CD14-positive monocyte (primary cell): ENCODE measurements around the gene TMEM129. TPM values are rescaled to one million over a fixed set of nuclear protein-coding genes. Genes with fewer than 3 reads are reported as not detected.

Experiments
- DNase-seq, 3 donors: peaks; one replicate each; pipeline ENCODE4 v3.0.0-alpha.2; 2011 to 2022
- H2AFZ ChIP-seq: 2 replicates; pipeline ENCODE4 v1.6.0; 2012; ENCODE audit warnings: mild to moderate bottlenecking, low read depth, low read length, inconsistent platforms; ENCODE audit not compliant: insufficient read depth, poor library complexity, severe bottlenecking
- H3K27ac ChIP-seq, 2 donors: 1 replicate in 1 of 2; 2 replicates in 1 of 2; pipeline ENCODE4 v1.5.1; 2012 to 2013; ENCODE audit warnings: low read length in 2 of 2, control low read depth in 1 of 2, inconsistent platforms in 1 of 2, low read depth in 1 of 2, mild to moderate bottlenecking in 1 of 2
- H3K27me3 ChIP-seq, 2 donors: one replicate each; pipeline versions ENCODE4 v1.6.0 to v1.6.1; 2011 to 2013; ENCODE audit warnings: low read length in 2 of 2; ENCODE audit not compliant: control insufficient read depth in 2 of 2, insufficient read depth in 2 of 2
- H3K36me3 ChIP-seq, 2 donors: replicated peaks in 1 of 2; 1 replicate in 1 of 2; 2 replicates in 1 of 2; pipeline versions ENCODE4 v1.5.1 to v1.6.1; 2012 to 2013; ENCODE audit warnings: low read length in 2 of 2, control low read depth in 1 of 2, inconsistent platforms in 1 of 2, mild to moderate bottlenecking in 1 of 2; ENCODE audit not compliant: insufficient read depth in 2 of 2, control insufficient read depth in 1 of 2
- H3K4me1 ChIP-seq, 2 donors: 1 replicate in 1 of 2; 2 replicates in 1 of 2; pipeline versions ENCODE4 v1.5.1 to v1.6.1; 2012 to 2013; ENCODE audit warnings: low read length in 2 of 2, control low read depth in 1 of 2, inconsistent platforms in 1 of 2, mild to moderate bottlenecking in 1 of 2, moderate library complexity in 1 of 2; ENCODE audit not compliant: insufficient read depth in 2 of 2, control insufficient read depth in 1 of 2
- H3K4me2 ChIP-seq: replicated peaks from 2 replicates; pipeline ENCODE3; 2012; ENCODE audit warnings: low read length, moderate library complexity, mild to moderate bottlenecking; ENCODE audit not compliant: poor library complexity, severe bottlenecking; ENCODE audit errors: extremely low read depth
- H3K4me3 ChIP-seq, 3 experiments: fragments of 200-600 bp in 1 of 3; sonication (generic) in 1 of 3; replicated peaks in 1 of 3; 1 replicate in 2 of 3; 2 replicates in 1 of 3; pipeline ENCODE4 v1.5.1; 2011 to 2013; ENCODE audit warnings: low read length in 3 of 3, mild to moderate bottlenecking in 3 of 3, control low read depth in 2 of 3, low read depth in 2 of 3, inconsistent platforms in 1 of 3, moderate library complexity in 1 of 3
- H3K79me2 ChIP-seq: 2 replicates; pipeline ENCODE4 v1.6.0; 2012; ENCODE audit warnings: mild to moderate bottlenecking, control low read depth, inconsistent platforms, low read length, moderate library complexity; ENCODE audit not compliant: insufficient read depth
- H3K9ac ChIP-seq: 2 replicates; pipeline ENCODE4 v1.6.0; 2017; ENCODE audit warnings: low read length, mild to moderate bottlenecking; ENCODE audit not compliant: insufficient read depth, poor library complexity, severe bottlenecking
- H3K9me3 ChIP-seq, 2 donors: replicated peaks in 1 of 2; 1 replicate in 1 of 2; 2 replicates in 1 of 2; pipeline versions ENCODE4 v1.5.1 to v1.6.1; 2012 to 2013; ENCODE audit warnings: low read length in 2 of 2, control low read depth in 1 of 2; ENCODE audit not compliant: control insufficient read depth in 1 of 2, insufficient read depth in 1 of 2
- H4K20me1 ChIP-seq: 2 replicates; pipeline ENCODE4 v1.6.0; 2012; ENCODE audit warnings: mild to moderate bottlenecking, low read length, control low read depth, moderate library complexity; ENCODE audit not compliant: insufficient read depth
- H3K27ac Mint-ChIP-seq, 7 donors: one replicate each; pipeline ENCODE4 v1.8.0; 2020; ENCODE audit warnings: mild to moderate bottlenecking in 7 of 7, mixed read lengths in 7 of 7, moderate library complexity in 6 of 7, inconsistent platforms in 2 of 7
- H3K27me3 Mint-ChIP-seq, 3 donors: one replicate each; pipeline ENCODE4 v1.8.0; 2021 to 2022; ENCODE audit warnings: low read depth in 3 of 3, mild to moderate bottlenecking in 3 of 3, mixed read lengths in 3 of 3, moderate library complexity in 3 of 3, inconsistent platforms in 1 of 3
- H3K36me3 Mint-ChIP-seq, 2 donors: one replicate each; pipeline ENCODE4 v1.8.0; 2020; ENCODE audit warnings: mixed read lengths in 2 of 2, inconsistent platforms in 1 of 2, mild to moderate bottlenecking in 1 of 2
- H3K4me1 Mint-ChIP-seq: one replicate; pipeline ENCODE4 v1.8.0; 2020; ENCODE audit warnings: mild to moderate bottlenecking, mixed read lengths
- H3K4me3 Mint-ChIP-seq, 2 donors: one replicate each; pipeline ENCODE4 v1.8.0; 2020; ENCODE audit warnings: mild to moderate bottlenecking in 2 of 2, mixed read lengths in 2 of 2, moderate library complexity in 1 of 2
- H3K9me3 Mint-ChIP-seq, 7 donors: one replicate each; pipeline ENCODE4 v1.8.0; 2020 to 2022; ENCODE audit warnings: mixed read lengths in 7 of 7, mild to moderate bottlenecking in 6 of 7, moderate library complexity in 6 of 7, inconsistent platforms in 2 of 7
- CTCF ChIP-seq: fragments of 200-600 bp; IDR thresholded peaks from one replicate; pipeline ENCODE4 v1.8.0; 2022; ENCODE audit warnings: antibody characterized with exemption, mild to moderate bottlenecking
- WGBS: methylation state at CpG from one replicate; pipeline ENCODE4 v1.1.5; 2013; ENCODE audit warnings: missing lambda C conversion rate; ENCODE audit not compliant: insufficient coverage; 5-methylcytosine and 5-hydroxymethylcytosine counted together
- intact Hi-C, 2 donors: fragments of 100-400 bp; cut with micrococcal nuclease; formaldehyde crosslinking; loops; one replicate each; pipeline versions ENCODE4 v1.15.0 to v1.15.1; 2023
- polyA plus RNA-seq, 3 donors: library from polyadenylated mRNA; depleted of rRNA in 1 of 3; unstranded in 2 of 3; stranded (reverse) in 1 of 3; fragments of 300-500 nt in 2 of 3; fragments of >200 nt in 1 of 3; fragmentation: Illumina TruSeq in 2 of 3; gene quantifications; 1 replicate in 2 of 3; 2 replicates in 1 of 3; pipeline ENCODE4 v1.2.3, GENCODE V29; 2012 to 2021

Gene TMEM129
- polyA plus RNA-seq, 3 donors = 22.4 to 40.2 (median 24.1) TPM

- H3K79me2 ChIP-seq = peaks cover 17% of the 10 kb centered on the region
- no peak overlapping the region for H3K27ac ChIP-seq
- peaks cover 0 to 12% of the 10 kb centered on the region in 2 donors for H3K4me1 ChIP-seq
- no peaks in the 10 kb centered on the region for H3K27me3 ChIP-seq
- H3K9me3 ChIP-seq = no peaks in the 10 kb centered on the region
- no peak for TF ChIP-seq CTCF
- DNase-seq = no peak
- Mint-ChIP-seq H3K36me3 (peaks cover 62 to 87% of the 10 kb centered on the region in 2 donors), H3K27me3 (no peaks in the 10 kb centered on the region), H3K27ac (peak overlapping the region in 5 of 7 donors; percentile 12 to 83 (median 40)), H3K9me3 (no peaks in the 10 kb centered on the region), H3K4me1 (peaks cover 8% of the 10 kb centered on the region), H3K4me3 (no peak overlapping the region)
- H4K20me1 ChIP-seq = peaks cover 3% of the 10 kb centered on the region
- intact Hi-C loops = loop anchor here in 1 of 2 donors (2.0 kb wide), 1 partner anchor 25 kb away; the partner anchor contains the start of genes TACC3 and TMEM129
- H3K36me3 ChIP-seq = peaks cover 59 to 90% of the 10 kb centered on the region in 2 donors
- no peak overlapping the region for H2AFZ ChIP-seq
- 90% methylated on average over 2 of the region's 5 CpGs for WGBS
- H3K4me3 ChIP-seq = no peak overlapping the region
- no peak overlapping the region for H3K4me2 ChIP-seq
- no peak overlapping the region for H3K9ac ChIP-seq
These were observed 25.2 kb downstream of the TMEM129 start for GRCh38 chr4:1695913-1696312.

DNA sequence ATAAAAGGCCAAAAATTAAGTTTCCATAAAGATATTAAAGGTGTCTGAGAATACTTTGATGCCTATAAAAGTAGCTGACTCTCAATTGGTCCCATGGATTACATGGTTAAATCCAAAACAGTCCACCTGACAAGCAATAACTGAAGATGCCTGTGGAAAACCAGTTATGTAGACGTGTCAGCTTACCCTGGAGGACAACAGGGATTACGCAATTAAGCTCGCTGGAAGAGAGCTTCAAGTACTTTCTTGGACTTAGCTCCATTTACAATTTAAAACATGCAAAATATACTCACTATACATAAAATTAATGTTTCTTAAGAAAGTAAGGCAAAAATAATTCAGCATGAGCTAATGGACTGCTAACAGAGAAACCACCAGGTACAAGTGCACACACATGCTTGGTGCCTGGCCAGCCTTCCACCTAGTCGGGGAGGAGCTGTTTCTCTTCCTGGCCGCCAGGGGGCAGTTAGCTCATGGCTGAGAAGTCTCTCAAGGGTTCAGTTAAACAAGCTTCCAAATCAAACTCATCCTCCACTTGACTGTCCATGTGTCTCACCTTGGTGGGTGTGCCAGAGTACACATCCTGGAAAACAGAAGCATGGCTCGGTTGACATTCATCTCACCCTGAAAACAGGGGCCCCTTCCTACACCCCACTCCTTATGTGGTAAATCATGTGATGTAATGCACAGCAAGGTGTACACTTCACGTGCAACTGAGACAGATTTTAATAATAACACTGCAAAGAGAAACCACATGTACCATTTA, 27.8 kb downstream of the TMEM129 start:
- Mint-ChIP-seq H3K9me3 (no peaks in the 10 kb centered on the region), H3K27me3 (no peaks in the 10 kb centered on the region), H3K4me1 (peaks cover 2% of the 10 kb centered on the region), H3K4me3 (no peak overlapping the region), H3K27ac (peak overlapping the region in 1 of 7 donors; percentile 64), H3K36me3 (peaks cover 56 to 76% of the 10 kb centered on the region in 2 donors)
- H3K4me2 ChIP-seq = no peak overlapping the region
- H3K9ac ChIP-seq = no peak overlapping the region
- 0% methylated on average over 3 of the region's 7 CpGs for WGBS
- peaks cover 3% of the 10 kb centered on the region for H4K20me1 ChIP-seq
- H3K79me2 ChIP-seq = no peaks in the 10 kb centered on the region
- peaks cover 0 to 4% of the 10 kb centered on the region in 2 donors for H3K4me1 ChIP-seq
- TF ChIP-seq CTCF = peak; percentile 97
- H3K9me3 ChIP-seq = no peaks in the 10 kb centered on the region
- H3K36me3 ChIP-seq = peaks cover 52 to 71% of the 10 kb centered on the region in 2 donors
- no peak overlapping the region for H2AFZ ChIP-seq
- DNase-seq = peak; percentile 69 to 81 (median 75)
- no peak overlapping the region for H3K27ac ChIP-seq
- H3K27me3 ChIP-seq = no peaks in the 10 kb centered on the region
- no peak overlapping the region for H3K4me3 ChIP-seq
- intact Hi-C loops = loop anchor here (1.0 to 2.0 kb wide), 2 partner anchors 33 kb away; no protein-coding TSS in a partner anchor
